Uterus (tissue), 4 donors: Measurements from ENCODE around the gene AQP4. TPM values are rescaled to one million over a fixed set of nuclear protein-coding genes. Genes with fewer than 3 reads are reported as not detected.
A peak's percentile ranks its signal among the peaks of the same experiment; 100 is the strongest.

Experiments
- DNase-seq, 2 donors: peaks; one replicate each; pipeline ENCODE4 v3.0.0-alpha.2; 2019 to 2020
- H3K27ac ChIP-seq, 2 donors: fragments of 200-600 bp; sonication (generic); 1 replicate in 1 of 2; 2 replicates in 1 of 2; pipeline ENCODE4 v1.5.1; 2016 to 2018
- H3K27me3 ChIP-seq, 2 donors: fragments of 200-600 bp; sonication (generic); one replicate each; pipeline ENCODE4 v1.5.1; 2018 to 2019; ENCODE audit warnings: control low read depth in 1 of 2
- H3K36me3 ChIP-seq, 2 donors: fragments of 200-600 bp; sonication (generic); one replicate each; pipeline ENCODE4 v1.5.1; 2019; ENCODE audit warnings: control low read depth in 1 of 2
- H3K4me1 ChIP-seq, 2 donors: fragments of 200-600 bp; sonication (generic); one replicate each; pipeline ENCODE4 v1.5.1; 2018 to 2019; ENCODE audit warnings: control low read depth in 1 of 2
- H3K4me3 ChIP-seq, 2 donors: fragments of 200-600 bp; sonication (generic); 1 replicate in 1 of 2; 2 replicates in 1 of 2; pipeline ENCODE4 v1.5.1; 2018 to 2019; ENCODE audit warnings: mild to moderate bottlenecking in 1 of 2
- H3K9me3 ChIP-seq, 2 donors: fragments of 200-600 bp; sonication (generic); one replicate each; pipeline ENCODE4 v1.5.1; 2019; ENCODE audit warnings: control low read depth in 1 of 2
- CTCF ChIP-seq, 4 experiments: fragments of 200-600 bp in 2 of 4; fragments of 450-650 bp in 2 of 4; sonication (generic) in 2 of 4; IDR thresholded peaks; one replicate each; pipeline ENCODE4 v1.5.1; 2016 to 2019; ENCODE audit warnings: antibody characterized with exemption in 4 of 4, mild to moderate bottlenecking in 2 of 4, moderate library complexity in 1 of 4
- POLR2A ChIP-seq, 2 donors: fragments of 450-650 bp; IDR thresholded peaks; one replicate each; pipeline ENCODE4 v1.6.1; 2016; ENCODE audit warnings: antibody characterized with exemption in 2 of 2, mild to moderate bottlenecking in 1 of 2, moderate library complexity in 1 of 2
- intact Hi-C: fragments of 100-400 bp; cut with DNase I; formaldehyde crosslinking; loops from one replicate; pipeline ENCODE4 v1.15.1; 2023; ENCODE audit warnings: low total_unique reads
- total RNA-seq, 4 donors: library from RNA; depleted of rRNA in 3 of 4; stranded (reverse); fragments of >200 nt in 3 of 4; gene quantifications; one replicate each; pipeline versions ENCODE4 v1.1.0 to v1.2.4, GENCODE V29; 2014 to 2023
- donor health status: DM: yes; HTN: yes; CAD: no.

AQP4 gene
- total RNA-seq, 4 donors from 2014 or later = 0.40 to 1.1 TPM; not detected in 2

GRCh38 chr18:26821181-26821580 lies 44.3 kb downstream of the AQP4 start:
- intact Hi-C loops = no loop called here
- H3K9me3 ChIP-seq = peaks cover 0 to 8% of the 10 kb centered on the region in 2 donors
- no peak for DNase-seq
- no peaks in the 10 kb centered on the region for H3K4me1 ChIP-seq
- no peaks in the 10 kb centered on the region for H3K27me3 ChIP-seq
- H3K4me3 ChIP-seq = no peak overlapping the region
- H3K27ac ChIP-seq = no peak overlapping the region
- H3K36me3 ChIP-seq = no peaks in the 10 kb centered on the region
- TF ChIP-seq POLR2A (IDR thresholded peaks at IDR 0.05) = no peak
- TF ChIP-seq CTCF (IDR thresholded peaks at IDR 0.05) = no peak

GRCh38 chr18:26819046-26819445 lies 46.5 kb downstream of the AQP4 start:
- Histone ChIP-seq H3K4me1 (no peaks in the 10 kb centered on the region), H3K9me3 (peaks cover 0 to 8% of the 10 kb centered on the region in 2 donors), H3K36me3 (no peaks in the 10 kb centered on the region), H3K27ac (no peak overlapping the region), H3K27me3 (no peaks in the 10 kb centered on the region), H3K4me3 (no peak overlapping the region)
- DNase-seq = no peak
- intact Hi-C loops = no loop called here
- no peak for TF ChIP-seq CTCF (IDR thresholded peaks at IDR 0.05)
- no peak for TF ChIP-seq POLR2A (IDR thresholded peaks at IDR 0.05)

GRCh38 chr18:26818461-26818860 lies 47.0 kb downstream of the AQP4 start:
- no peak for DNase-seq
- no peak overlapping the region for H3K4me3 ChIP-seq
- H3K4me1 ChIP-seq = no peaks in the 10 kb centered on the region
- intact Hi-C loops = no loop called here
- H3K36me3 ChIP-seq = no peaks in the 10 kb centered on the region
- H3K27me3 ChIP-seq = no peaks in the 10 kb centered on the region
- no peak overlapping the region for H3K27ac ChIP-seq
- TF ChIP-seq POLR2A (IDR thresholded peaks at IDR 0.05) = no peak
- peaks cover 0 to 8% of the 10 kb centered on the region in 2 donors for H3K9me3 ChIP-seq

- DNase-seq = peak; percentile 21 to 37
- Histone ChIP-seq H3K36me3 (no peaks in the 10 kb centered on the region), H3K9me3 (no peaks in the 10 kb centered on the region), H3K27me3 (no peaks in the 10 kb centered on the region), H3K4me3 (no peak overlapping the region), H3K4me1 (no peaks in the 10 kb centered on the region), H3K27ac (no peak overlapping the region)
- TF ChIP-seq POLR2A (IDR thresholded peaks at IDR 0.05) (no peak), CTCF (IDR thresholded peaks at IDR 0.05) (peak in 3 of 4 experiments; percentile 19 to 45 (median 33))
- intact Hi-C loops = no loop called here
These were observed 52.5 kb downstream of the AQP4 start for GRCh38 chr18:26813043-26813442.

- intact Hi-C loops = no loop called here
- Histone ChIP-seq H3K27ac (no peak overlapping the region), H3K9me3 (no peaks in the 10 kb centered on the region), H3K4me1 (no peaks in the 10 kb centered on the region), H3K27me3 (no peaks in the 10 kb centered on the region), H3K4me3 (no peak overlapping the region), H3K36me3 (no peaks in the 10 kb centered on the region)
- no peak for TF ChIP-seq CTCF (IDR thresholded peaks at IDR 0.05)
- TF ChIP-seq POLR2A (IDR thresholded peaks at IDR 0.05) = no peak
- no peak for DNase-seq
These were observed 53.0 kb downstream of the AQP4 start for GRCh38 chr18:26812462-26812861.

- no peak for DNase-seq
These were observed 56.2 kb downstream of the AQP4 start for GRCh38 chr18:26809346-26809745.

More at GRCh38 chr18:26809346-26809745, 56.2 kb downstream of the AQP4 start:
- TF ChIP-seq POLR2A (IDR thresholded peaks at IDR 0.05) (no peak), CTCF (IDR thresholded peaks at IDR 0.05) (no peak)
- Histone ChIP-seq H3K9me3 (no peaks in the 10 kb centered on the region), H3K36me3 (no peaks in the 10 kb centered on the region), H3K4me3 (no peak overlapping the region), H3K27ac (no peak overlapping the region), H3K4me1 (no peaks in the 10 kb centered on the region), H3K27me3 (no peaks in the 10 kb centered on the region)
- intact Hi-C loops = no loop called here
